Nephron (organoid): Measurements from ENCODE around the gene TMEM236.

ENCODE experiments used
- H3K27ac Mint-ChIP-seq, 3 experiments: 2 replicates each; pipeline ENCODE4 v1.8.0; 2020; ENCODE audit warnings: mixed read lengths in 3 of 3, mild to moderate bottlenecking in 2 of 3, moderate library complexity in 1 of 3
- H3K27me3 Mint-ChIP-seq: 2 replicates; pipeline ENCODE4 v1.8.0; 2021; ENCODE audit warnings: low read depth, mild to moderate bottlenecking, moderate library complexity, mixed read lengths
- H3K36me3 Mint-ChIP-seq: 2 replicates; pipeline ENCODE4 v1.8.0; 2020; ENCODE audit warnings: low read depth, mixed read lengths
- H3K4me1 Mint-ChIP-seq: 2 replicates; pipeline ENCODE4 v1.8.0; 2020; ENCODE audit warnings: mixed read lengths
- H3K4me3 Mint-ChIP-seq, 3 experiments: 2 replicates each; pipeline ENCODE4 v1.8.0; 2020; ENCODE audit warnings: mild to moderate bottlenecking in 3 of 3, mixed read lengths in 3 of 3, moderate library complexity in 2 of 3
- H3K9me3 Mint-ChIP-seq: 2 replicates; pipeline ENCODE4 v1.8.0; 2020; ENCODE audit warnings: mixed read lengths
- CTCF ChIP-seq, 3 experiments: fragments of 200-600 bp; sonication (generic); IDR thresholded peaks; one replicate each; pipeline ENCODE4 v1.5.0; 2021; ENCODE audit warnings: antibody characterized with exemption in 3 of 3; ENCODE audit not compliant: unreplicated experiment in 3 of 3

The TMEM236 gene

GRCh38 chr10:17758896-17759295, 6.9 kb downstream of the TMEM236 start:
- Mint-ChIP-seq H3K27me3 (peaks cover 3% of the 10 kb centered on the region), H3K9me3 (peaks cover 3% of the 10 kb centered on the region), H3K27ac (no peak overlapping the region)

GRCh38 chr10:17764142-17764541, 12.1 kb downstream of the TMEM236 start:
- Mint-ChIP-seq H3K4me1 (no peaks in the 10 kb centered on the region), H3K9me3 (peaks cover 5% of the 10 kb centered on the region), H3K27me3 (peaks cover 3% of the 10 kb centered on the region), H3K27ac (no peak overlapping the region), H3K4me3 (no peak overlapping the region), H3K36me3 (no peaks in the 10 kb centered on the region)
- TF ChIP-seq CTCF (IDR thresholded peaks at IDR 0.05; ENCODE audit: unreplicated experiment in 3 of 3): no peak

More at GRCh38 chr10:17758896-17759295, 6.9 kb downstream of the TMEM236 start:
- no peaks in the 10 kb centered on the region for H3K4me1 Mint-ChIP-seq
- no peak overlapping the region for H3K4me3 Mint-ChIP-seq
- no peaks in the 10 kb centered on the region for H3K36me3 Mint-ChIP-seq
- TF ChIP-seq CTCF (IDR thresholded peaks at IDR 0.05; ENCODE audit: unreplicated experiment in 3 of 3): no peak

DNA sequence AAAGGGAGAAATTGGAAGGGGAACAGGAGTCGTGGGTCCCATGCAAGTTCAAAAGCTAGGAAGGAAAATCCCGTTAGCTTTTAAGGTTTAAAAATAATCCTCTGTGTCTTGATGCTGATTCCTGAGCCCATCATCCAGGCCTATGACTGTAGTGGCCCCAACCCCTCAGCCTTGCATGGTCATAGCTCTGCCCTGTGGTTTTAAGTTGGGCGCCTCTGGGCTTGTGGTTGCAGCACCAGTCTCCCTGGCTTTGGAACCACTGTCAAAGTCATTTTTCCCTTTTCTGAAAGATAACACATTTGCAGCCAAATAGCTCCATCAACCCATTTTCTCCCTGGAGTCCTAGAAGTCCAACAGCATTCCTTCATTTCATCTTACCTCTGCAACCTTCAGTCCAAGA, 13.6 kb downstream of the TMEM236 start:
- Mint-ChIP-seq H3K27me3 (peaks cover 3% of the 10 kb centered on the region), H3K36me3 (no peaks in the 10 kb centered on the region), H3K4me3 (no peak overlapping the region), H3K4me1 (no peaks in the 10 kb centered on the region), H3K9me3 (peaks cover 5% of the 10 kb centered on the region), H3K27ac (no peak overlapping the region)
- no peak for TF ChIP-seq CTCF (IDR thresholded peaks at IDR 0.05; ENCODE audit: unreplicated experiment in 3 of 3)

GRCh38 chr10:17766731-17767130, 14.7 kb downstream of the TMEM236 start:
- H3K36me3 Mint-ChIP-seq: no peaks in the 10 kb centered on the region
- no peak for TF ChIP-seq CTCF (IDR thresholded peaks at IDR 0.05; ENCODE audit: unreplicated experiment in 3 of 3)
- no peaks in the 10 kb centered on the region for H3K4me1 Mint-ChIP-seq
- no peak overlapping the region for H3K4me3 Mint-ChIP-seq
- peaks cover 3% of the 10 kb centered on the region for H3K27me3 Mint-ChIP-seq
- peaks cover 3% of the 10 kb centered on the region for H3K9me3 Mint-ChIP-seq
- no peak overlapping the region for H3K27ac Mint-ChIP-seq

- Mint-ChIP-seq H3K27ac (no peak overlapping the region), H3K27me3 (no peaks in the 10 kb centered on the region), H3K4me1 (no peaks in the 10 kb centered on the region), H3K4me3 (no peak overlapping the region), H3K9me3 (peaks cover 2% of the 10 kb centered on the region), H3K36me3 (no peaks in the 10 kb centered on the region)
- no peak for TF ChIP-seq CTCF (IDR thresholded peaks at IDR 0.05; ENCODE audit: unreplicated experiment in 3 of 3)
Measured at GRCh38 chr10:17768496-17768895, 16.5 kb downstream of the TMEM236 start.

- Mint-ChIP-seq H3K4me3 (no peak overlapping the region), H3K9me3 (peaks cover 2% of the 10 kb centered on the region), H3K27me3 (no peaks in the 10 kb centered on the region), H3K27ac (no peak overlapping the region), H3K36me3 (no peaks in the 10 kb centered on the region), H3K4me1 (no peaks in the 10 kb centered on the region)
- no peak for TF ChIP-seq CTCF (IDR thresholded peaks at IDR 0.05; ENCODE audit: unreplicated experiment in 3 of 3)
Measured at GRCh38 chr10:17768957-17769356, 17.0 kb downstream of the TMEM236 start.
